GM19099 (cell line): Measurements from ENCODE around the gene SYNDIG1.

Source experiments
- POLR2A ChIP-seq: IDR thresholded peaks from 3 replicates; pipeline ENCODE4 v1.6.1; 2011; ENCODE audit warnings: low read depth; ENCODE audit not compliant: insufficient read length; ENCODE audit errors: extremely low read depth

Gene SYNDIG1

DNA sequence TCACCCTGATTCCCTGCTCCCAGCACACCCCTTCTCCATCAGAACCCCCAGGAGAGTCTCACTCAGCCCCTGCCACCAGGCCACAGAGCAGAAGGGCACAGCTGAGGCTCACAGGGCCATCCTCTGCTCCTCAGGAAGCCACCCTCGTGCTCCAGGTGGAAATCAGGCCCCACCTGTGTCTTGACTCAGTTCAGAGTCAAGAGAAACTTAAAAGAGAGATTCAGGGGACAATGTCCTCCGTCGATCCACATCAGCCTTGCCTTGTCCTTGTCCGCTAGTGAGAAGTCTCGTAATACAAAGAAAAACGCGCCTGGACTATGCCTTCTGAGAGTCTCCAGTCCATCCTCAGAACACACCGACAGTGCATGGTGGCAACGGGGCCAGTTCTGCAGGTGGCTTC lies 114.6 kb downstream of the SYNDIG1 start:
- TF ChIP-seq POLR2A = no peak

DNA sequence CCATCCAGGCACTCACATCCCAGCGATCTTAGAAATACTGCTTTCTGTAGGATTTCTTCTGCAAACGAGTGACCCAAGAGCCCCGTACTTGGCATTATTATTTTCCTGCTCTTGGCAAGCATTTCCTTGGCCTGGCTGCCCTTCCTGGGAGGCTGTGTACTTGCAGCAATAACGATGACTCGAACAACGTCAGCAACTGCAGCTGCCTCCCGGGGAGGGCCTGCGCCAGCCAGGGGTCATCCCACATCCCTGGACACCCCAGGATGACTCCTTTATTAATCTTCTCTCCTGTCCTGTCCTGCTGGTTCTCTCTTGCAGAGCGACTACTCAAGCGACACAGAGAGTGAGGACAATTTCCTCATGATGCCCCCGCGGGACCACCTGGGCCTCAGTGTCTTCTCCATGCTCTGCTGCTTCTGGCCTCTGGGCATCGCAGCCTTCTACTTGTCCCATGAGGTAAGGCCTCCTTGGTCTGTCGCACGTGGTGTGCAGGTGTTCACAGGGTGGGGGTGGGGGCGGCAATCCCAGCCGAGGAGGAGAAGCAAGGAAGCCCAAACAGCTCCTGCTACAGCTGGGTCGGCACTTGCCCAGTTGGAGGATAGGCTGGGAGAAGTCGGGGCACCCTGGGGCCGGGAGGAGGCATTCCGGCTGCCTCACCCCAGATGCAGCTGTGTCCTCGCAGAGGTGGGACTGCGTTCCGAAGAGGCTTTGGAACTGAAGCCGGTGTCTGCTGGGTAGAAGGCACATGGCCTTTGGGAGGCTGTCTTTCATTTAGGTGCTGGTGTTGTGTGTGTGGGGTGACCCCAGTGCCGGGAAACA lies 115.3 kb downstream of the SYNDIG1 start:
- no peak for TF ChIP-seq POLR2A

DNA sequence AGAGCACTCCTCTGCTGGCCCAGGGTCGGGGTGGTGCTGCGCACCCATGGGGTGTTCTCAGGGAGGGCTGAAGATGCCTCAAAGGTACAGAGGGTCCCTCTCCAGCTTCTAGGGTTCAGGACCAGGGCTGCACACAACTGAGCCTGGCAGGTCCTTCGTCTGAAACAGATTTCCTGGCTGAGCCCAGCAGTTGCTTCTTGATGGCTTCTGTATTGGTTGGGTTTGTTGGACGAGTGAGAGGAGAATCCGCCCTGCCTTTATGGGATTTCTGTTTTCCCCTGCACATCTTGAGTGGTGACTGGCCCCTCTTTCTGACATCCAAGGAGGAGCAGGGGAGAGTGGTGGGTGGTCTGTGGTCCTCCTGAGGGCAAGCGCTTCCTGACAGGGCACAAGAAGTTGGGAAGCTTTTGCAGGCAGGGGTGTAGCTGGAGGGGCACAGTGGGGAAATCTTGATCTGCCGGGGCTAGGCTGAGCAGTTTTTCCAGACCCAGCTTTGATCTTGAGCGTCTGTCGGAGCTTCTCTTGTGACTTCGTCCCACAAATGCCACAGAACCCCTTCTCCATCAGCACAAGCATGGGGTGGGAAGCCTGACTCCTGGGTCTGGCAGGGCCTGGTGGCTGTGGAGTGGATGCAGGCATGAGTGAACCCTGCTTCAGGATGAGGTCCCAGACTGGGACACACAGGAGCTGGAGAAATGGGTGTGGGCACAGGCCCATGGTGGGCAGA lies 116.5 kb downstream of the SYNDIG1 start:
- TF ChIP-seq POLR2A = no peak

DNA sequence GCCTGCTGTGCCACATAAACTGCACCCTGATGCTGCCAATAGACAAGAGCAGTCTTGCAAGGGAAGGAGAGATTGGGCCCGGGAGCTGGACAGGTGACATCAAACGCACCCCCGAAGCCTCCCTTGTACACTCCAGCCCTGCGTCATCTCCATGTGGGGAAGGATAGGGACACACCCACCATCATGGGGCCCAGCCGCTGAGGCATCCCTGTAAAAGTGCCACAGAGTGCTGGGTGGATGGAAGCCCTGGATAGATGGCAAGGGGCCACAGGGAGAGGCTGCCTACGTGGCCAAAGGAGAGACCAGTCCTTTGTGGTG lies 117.1 kb downstream of the SYNDIG1 start:
- no peak for TF ChIP-seq POLR2A

DNA sequence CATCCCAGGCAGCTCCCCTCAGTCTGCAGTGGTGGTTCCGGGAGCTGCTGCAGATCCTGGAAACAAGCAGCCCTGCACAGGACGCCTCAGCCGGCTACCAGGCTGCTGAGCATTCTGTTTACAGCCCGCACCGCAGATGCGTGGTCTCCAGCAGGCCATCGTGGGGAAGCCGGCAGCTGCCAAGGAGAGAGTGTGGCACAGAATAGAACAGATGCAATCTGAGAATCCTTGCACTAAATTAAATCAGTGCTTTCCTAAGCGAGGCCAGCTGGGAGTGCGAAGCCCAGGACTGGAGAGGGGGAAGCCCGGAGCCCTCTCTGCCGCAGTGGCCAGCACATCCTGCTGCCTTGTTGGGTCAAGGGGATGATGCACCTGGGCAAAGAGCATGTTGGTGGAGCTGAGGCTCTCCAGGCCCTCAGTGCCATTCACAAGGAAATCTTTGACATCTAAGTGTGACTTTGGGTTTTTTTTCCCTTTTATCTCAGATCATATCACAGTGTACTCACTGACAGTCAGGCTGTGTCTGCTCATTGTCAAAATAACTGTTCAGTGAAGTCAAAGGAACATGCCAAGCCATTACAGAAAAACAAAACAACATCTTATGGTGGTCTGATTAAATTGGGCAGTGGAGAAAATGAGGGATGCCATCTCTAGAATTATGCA lies 118.1 kb downstream of the SYNDIG1 start:
- no peak for TF ChIP-seq POLR2A

DNA sequence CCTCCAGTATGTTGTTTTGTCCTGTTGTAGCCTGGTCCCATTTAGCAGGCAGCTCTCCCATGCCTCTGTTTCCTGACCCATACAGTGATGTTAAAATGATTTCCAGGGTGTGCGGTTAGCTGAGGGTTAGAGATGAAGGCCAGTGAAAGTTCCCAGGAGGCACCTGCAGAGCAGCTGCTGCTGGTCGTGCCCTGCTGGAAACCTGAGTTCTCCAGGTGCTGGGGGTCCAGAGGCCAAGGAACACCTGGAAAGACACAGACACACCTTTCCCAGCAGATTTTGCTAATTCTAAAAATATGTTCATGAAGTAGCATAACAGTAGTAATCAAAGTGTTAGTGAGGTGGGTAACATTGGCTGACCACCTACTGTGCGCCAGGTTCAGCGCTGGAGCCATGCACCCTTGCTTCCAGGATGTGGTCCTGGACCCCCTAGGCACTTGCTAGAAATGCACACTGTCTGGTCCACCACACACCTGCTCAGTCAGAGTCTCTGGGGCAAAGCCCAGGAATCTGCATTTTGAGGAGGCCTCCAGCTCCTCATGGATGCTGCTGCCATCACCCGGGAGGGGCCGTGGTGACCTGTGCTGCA lies 118.7 kb downstream of the SYNDIG1 start:
- TF ChIP-seq POLR2A = no peak

DNA sequence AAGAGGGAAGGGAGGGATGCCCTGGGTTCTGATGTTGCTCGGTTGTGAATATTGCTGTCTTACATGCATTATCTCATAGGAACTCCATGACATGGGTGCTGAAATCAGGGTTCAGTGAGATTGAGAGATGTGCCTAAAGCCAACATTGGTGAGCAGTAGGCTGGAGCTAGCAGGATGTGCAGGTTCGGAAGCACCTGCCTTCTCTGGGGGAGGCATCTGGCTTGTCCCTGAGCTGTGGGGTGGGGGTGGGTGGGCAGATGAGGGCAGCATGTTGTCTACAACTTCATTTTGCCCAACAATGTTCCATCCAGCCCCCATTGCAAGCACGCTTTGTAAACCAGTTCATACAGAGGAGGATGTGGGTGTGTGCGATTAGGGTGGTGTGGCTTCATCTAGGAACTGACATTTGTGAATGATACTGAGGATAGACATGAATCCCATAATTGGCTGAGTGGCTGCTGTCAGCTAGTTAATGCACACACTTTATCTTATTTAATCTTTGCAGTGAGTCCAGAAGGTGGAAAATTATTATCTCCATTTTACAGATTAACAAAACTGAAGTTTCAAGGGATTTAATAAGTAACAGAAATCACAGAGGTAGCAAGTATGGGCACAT lies 119.4 kb downstream of the SYNDIG1 start:
- no peak for TF ChIP-seq POLR2A

DNA sequence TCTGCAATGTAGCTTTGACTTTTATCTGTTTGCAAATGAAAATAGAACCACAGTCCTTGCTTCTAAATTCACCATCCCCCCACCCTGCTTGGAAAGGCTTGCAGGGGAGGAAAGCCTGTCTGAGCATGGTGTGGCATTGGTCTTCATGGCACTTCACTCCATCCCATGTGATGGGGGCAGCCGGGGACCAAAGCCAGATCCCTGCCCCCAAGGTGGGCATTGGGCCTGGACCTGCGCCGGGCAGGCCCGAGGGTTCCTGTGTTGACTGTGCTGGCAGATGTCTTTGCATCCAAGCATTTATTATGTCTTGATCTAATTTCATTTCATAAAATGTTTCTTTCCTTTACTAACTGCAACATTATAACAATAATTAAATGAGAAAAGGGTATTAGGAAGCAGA lies 120.0 kb downstream of the SYNDIG1 start:
- no peak for TF ChIP-seq POLR2A

DNA sequence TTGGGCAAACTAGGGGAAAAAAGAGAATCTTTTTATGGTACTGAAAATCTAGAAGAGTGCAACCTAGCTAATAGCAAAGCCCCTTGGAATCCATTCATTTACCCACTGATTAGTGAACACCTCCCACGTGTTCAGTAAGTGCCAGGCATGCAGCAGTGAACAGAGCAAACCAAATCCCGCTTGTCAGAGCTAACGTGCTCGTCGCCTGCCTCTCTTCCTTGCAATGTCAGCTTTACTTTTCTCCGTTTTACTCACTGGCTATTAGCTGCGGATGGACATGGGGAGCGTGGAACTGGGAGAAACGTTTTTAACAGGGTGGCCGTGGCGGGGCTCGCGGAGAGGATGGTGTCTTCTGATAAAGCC lies 120.4 kb downstream of the SYNDIG1 start:
- TF ChIP-seq POLR2A = no peak

DNA sequence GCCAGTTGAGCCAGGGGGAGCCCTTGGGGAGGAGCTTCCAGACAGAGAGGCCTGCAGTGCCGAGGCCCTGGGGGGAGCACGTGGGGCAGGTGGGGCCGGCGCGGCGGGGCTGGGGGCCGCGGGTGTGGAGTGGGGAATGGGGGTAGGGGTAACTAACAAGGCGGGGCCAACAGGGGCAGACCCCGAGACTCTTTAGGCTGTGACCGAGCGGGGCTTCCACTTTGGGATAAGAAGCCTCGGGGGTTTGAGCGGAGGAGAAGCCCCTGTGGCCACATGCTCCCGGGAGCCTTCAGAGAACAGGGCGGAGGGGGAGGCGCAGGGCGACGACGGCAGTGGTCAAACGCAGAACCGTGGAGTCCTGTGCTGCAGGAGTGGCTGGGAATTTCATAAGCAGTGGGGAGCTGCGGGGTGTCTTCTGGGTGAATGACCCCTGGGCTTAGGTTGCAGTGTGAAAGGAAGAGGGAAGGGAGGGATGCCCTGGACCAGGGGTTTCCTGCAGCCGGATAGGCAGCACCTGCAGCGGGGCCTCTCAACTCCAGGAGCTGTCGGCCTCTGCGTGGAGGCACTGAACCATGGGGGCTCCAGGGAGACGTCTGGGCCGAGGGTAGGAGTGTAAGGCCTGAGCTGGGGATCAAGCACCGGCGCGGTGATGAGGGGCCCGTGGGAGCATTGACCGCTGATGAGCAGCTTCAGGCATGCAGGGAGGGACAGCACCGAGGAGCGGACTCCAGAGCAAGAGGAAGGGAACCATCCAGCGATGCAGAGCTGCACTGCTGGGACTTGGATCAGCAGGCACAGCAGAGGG lies 121.0 kb downstream of the SYNDIG1 start:
- TF ChIP-seq POLR2A = no peak

DNA sequence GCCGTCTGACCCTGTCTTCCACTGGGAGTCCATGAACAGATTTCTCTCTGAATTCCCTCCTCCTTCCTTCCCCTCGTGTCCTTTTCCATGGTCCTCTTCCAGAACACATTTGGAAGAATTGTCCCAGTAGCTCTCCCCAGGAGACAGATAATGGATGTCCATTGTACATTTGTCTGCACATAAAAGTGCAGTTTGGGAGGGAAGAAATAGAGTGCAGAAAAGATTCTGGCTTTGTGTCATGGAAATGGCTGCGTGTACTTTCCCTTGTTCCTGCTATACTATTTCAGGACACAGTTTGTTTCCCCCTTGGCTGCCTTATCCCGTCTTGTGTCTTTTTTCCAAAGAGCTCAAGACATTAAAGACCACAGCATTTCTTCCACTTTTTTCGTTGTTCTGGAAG lies 127.6 kb downstream of the SYNDIG1 start:
- no peak for TF ChIP-seq POLR2A

DNA sequence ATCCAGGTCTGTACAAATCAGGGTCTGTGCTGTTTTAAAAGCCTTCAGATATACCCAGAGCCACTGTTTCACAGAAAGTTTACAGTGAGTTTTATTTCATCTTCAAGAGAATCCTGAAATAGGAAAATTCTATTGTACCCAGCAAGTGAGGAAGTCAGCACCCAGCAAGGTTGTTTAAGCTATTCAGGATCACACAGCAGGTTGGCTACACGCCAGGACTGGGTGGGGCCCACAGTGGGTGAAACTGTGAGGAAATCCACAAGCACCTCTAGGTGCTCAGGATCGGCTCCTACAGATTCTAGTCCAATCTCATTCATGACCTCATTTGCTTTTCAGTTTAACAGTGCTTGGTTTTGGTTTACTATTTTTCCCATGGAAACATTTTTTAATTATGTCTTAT lies 128.9 kb downstream of the SYNDIG1 start:
- no peak for TF ChIP-seq POLR2A

DNA sequence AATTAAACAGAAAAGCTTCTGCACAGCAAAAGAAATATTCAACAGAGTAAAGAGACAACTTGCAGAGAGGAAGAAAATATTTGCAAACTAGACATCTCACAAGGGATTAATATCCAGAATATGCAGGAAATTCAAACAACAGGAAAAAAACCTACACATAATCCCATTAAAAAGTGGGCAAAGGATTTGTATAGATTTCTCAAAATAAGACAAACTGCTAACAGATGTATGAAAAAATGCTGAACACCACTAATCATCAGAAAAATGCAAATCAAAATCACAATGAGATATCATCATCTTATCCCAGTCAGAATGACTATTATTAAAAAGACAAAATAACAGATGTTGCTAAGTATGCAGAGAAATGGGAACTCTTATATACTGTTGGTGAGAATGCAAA lies 129.6 kb downstream of the SYNDIG1 start:
- TF ChIP-seq POLR2A = no peak

DNA sequence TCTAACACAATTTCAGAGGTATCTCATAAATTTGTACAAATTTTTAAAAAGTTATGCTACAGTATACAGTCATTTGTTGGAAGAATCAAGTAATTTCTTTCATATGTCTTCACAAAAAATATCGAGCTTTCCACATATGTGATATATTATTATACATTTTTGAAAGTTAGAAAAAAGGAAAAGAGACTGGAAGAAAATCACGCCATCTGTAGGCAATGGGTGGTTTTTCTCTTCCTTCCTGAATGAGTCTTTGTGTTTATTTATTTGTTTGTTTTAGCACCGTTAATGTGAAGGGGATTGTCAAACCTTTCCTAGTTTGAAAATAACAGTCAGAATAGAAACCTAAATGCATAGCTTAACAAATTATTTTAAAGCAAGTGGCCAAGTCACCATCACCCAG lies 130.6 kb downstream of the SYNDIG1 start:
- TF ChIP-seq POLR2A = no peak
